Activated CD4-positive, alpha-beta T cell treated with anti-CD3 and anti-CD28 coated beads for 36 hours (primary cell): Measurements from ENCODE around the gene ANKRD30A. TPM values are rescaled to one million over a fixed set of nuclear protein-coding genes. Genes with fewer than 3 reads are reported as not detected.
"Not testable (repeated sequence)": the region's sequence is repeated elsewhere in the genome, so short reads cannot be mapped to it uniquely, and the experiment has no call there.

Source experiments
- ATAC-seq: fragments of 200-7000 bp; cut with Tn5 transposase; one replicate; pipeline ENCODE4 v1.10.0; 2021; ENCODE audit warnings: mild to moderate bottlenecking, moderate library complexity
- CTCF ChIA-PET: fragments of 350-600 bp; sonication (Branson Sonifier 250); formaldehyde crosslinking; loops from one replicate; lab custom pipeline; 2021; ENCODE audit warnings: antibody characterized with exemption; lab: Charles Lee
- POLR2A ChIA-PET: fragments of 350-600 bp; sonication (Branson Sonifier 250); formaldehyde crosslinking; loops from one replicate; lab custom pipeline; 2021; ENCODE audit warnings: antibody characterized with exemption, inconsistent platforms; lab: Charles Lee
- DNase-seq: peaks from one replicate; pipeline ENCODE4 v3.0.0-alpha.2; 2020
- H3K27ac Mint-ChIP-seq: one replicate; pipeline ENCODE4 v1.8.0; 2021; ENCODE audit warnings: mixed read lengths
- H3K27me3 Mint-ChIP-seq: one replicate; pipeline ENCODE4 v1.8.0; 2021; ENCODE audit warnings: mixed read lengths
- H3K36me3 Mint-ChIP-seq: one replicate; pipeline ENCODE4 v1.8.0; 2021; ENCODE audit warnings: low read depth, mixed read lengths
- H3K4me1 Mint-ChIP-seq: one replicate; pipeline ENCODE4 v1.8.0; 2021; ENCODE audit warnings: mixed read lengths
- H3K4me3 Mint-ChIP-seq: one replicate; pipeline ENCODE4 v1.8.0; 2021; ENCODE audit warnings: mild to moderate bottlenecking, moderate library complexity, mixed read lengths
- H3K9me3 Mint-ChIP-seq: one replicate; pipeline ENCODE4 v1.8.0; 2021; ENCODE audit warnings: low read depth, mixed read lengths
- intact Hi-C, 2 experiments: fragments of 100-400 bp; cut with DNase I in 1 of 2; cut with micrococcal nuclease in 1 of 2; formaldehyde crosslinking; loops; one replicate each; pipeline versions ENCODE4 v1.14.2 to v1.15.1; 2022 to 2024; cut with DNase I, micrococcal nuclease
- total RNA-seq, 2 experiments: library from RNA; stranded (reverse); gene quantifications; one replicate each; pipeline ENCODE4 v1.2.3, GENCODE V29; 2021

The ANKRD30A gene
- total RNA-seq: not detected

- DNase-seq (no peak), ATAC-seq (no peak)
- intact Hi-C loops: no loop called here
- Mint-ChIP-seq H3K4me3 (no peak within 1 kb of the TSS), H3K36me3 (no peaks in the 10 kb centered on the region), H3K4me1 (no peaks in the 10 kb centered on the region), H3K9me3 (no peaks in the 10 kb centered on the region), H3K27ac (no peak within 1 kb of the TSS), H3K27me3 (no peaks in the 10 kb centered on the region)
- ChIA-PET POLR2A (no interaction called here), CTCF (no interaction called here)
These were observed at the start of gene ANKRD30A for GRCh38 chr10:37125191-37125732. Gene ANKRD30A, plus strand, starts transcription at chr10:37125598. Its CDS starts 190 bp downstream, at chr10:37125788.

DNA sequence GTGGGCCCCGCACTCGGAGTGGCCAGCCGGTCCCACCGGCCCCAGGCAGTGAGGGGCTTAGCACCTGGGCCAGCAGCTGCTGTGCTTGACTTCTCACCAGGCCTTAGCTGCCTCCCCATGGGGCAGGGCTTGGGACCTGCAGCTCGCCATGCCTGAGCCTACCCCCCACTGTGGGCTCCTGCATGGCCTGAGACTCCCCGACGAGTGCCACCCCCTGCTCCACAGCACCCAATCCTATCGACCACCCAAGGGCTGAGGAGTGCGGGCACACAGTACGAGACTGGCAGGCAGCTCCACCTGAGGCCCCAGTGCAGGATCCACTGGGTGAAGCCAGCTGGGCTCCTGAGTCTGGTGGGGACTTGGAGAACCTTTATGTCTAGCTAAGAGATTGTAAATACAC lies 49.3 kb upstream of the ANKRD30A start:
- ATAC-seq, H3K4me1 Mint-ChIP-seq, H3K36me3 Mint-ChIP-seq, DNase-seq, intact Hi-C loops, H3K27ac Mint-ChIP-seq, POLR2A ChIA-PET, CTCF ChIA-PET, H3K4me3 Mint-ChIP-seq, H3K27me3 Mint-ChIP-seq: not testable (repeated sequence)
- H3K9me3 Mint-ChIP-seq: peaks cover 14% of the 10 kb centered on the region

DNA sequence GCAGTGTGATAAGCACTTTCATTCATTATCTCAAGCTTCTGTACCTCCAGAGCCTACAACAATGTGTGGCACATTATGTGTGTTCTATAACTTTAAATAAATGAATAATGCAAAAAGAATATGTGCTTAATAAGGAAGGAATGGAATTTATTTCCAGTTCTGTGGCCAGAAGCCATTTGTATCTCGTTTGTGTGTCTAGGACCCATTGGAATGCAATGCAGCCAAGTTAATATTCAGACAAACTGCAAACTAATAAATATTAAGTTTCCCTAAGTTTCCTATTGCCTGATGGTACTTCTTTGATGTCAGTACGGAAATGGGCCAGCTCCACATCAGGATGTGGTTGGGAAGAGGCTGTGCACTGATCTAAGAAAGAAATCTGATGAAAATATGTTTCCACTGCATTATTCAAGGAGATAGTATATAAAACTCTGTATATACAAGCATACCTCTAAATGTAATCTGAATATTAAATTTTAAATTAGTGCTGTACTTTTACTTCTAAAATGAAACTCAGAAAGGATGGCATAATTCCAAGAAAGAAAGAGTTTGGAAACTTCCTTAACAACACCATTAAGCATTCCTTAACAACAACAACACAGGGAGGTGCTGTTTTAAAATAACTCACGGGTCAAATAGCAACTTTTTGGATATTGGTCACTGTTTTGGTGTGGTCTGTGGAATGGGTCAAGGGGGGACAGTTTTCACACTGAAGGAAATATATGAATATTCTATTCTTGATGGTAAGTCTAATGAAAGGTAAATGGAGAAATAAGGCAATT lies 29.4 kb upstream of the ANKRD30A start:
- Mint-ChIP-seq H3K4me1 (no peaks in the 10 kb centered on the region), H3K36me3 (no peaks in the 10 kb centered on the region), H3K27me3 (no peaks in the 10 kb centered on the region), H3K4me3 (no peak overlapping the region), H3K27ac (no peak overlapping the region), H3K9me3 (peaks cover 20% of the 10 kb centered on the region)
- CTCF ChIA-PET: no interaction called here
- DNase-seq (no peak), ATAC-seq (no peak)
- intact Hi-C loops: no loop called here
- POLR2A ChIA-PET: no interaction called here

DNA sequence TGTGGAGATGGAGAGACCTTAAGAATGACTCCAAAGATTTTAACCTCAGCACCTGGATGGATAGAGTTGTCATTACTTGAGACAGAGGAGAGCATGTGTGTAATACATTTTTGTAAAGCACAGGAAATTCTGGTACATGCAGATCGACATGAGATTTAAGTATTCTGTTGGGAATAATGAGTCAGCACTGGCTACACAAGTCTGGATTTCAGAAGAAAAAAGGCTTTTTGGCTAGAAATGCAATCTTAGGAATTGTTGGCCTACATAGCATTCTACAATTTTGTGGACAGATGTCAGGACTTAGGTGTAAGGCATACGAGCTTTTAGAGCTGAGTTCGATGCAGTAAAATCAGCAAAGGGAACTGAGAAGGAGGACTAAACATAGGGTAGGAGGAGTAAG lies 24.1 kb upstream of the ANKRD30A start:
- POLR2A ChIA-PET: no interaction called here
- H3K4me3 Mint-ChIP-seq: no peak overlapping the region

GRCh38 chr10:37109000-37109399 lies 16.4 kb upstream of the ANKRD30A start:
- Mint-ChIP-seq H3K27ac (no peak overlapping the region), H3K9me3 (peaks cover 16% of the 10 kb centered on the region), H3K4me1 (no peaks in the 10 kb centered on the region), H3K4me3 (no peak overlapping the region), H3K36me3 (no peaks in the 10 kb centered on the region), H3K27me3 (no peaks in the 10 kb centered on the region)
- DNase-seq (no peak), ATAC-seq (no peak)
- CTCF ChIA-PET: no interaction called here
- POLR2A ChIA-PET: no interaction called here
- intact Hi-C loops: no loop called here

More for the DNA sequence above, 24.1 kb upstream of the ANKRD30A start:
- CTCF ChIA-PET: no interaction called here
- Mint-ChIP-seq H3K9me3 (peaks cover 13% of the 10 kb centered on the region), H3K27me3 (no peaks in the 10 kb centered on the region), H3K4me1 (no peaks in the 10 kb centered on the region), H3K36me3 (no peaks in the 10 kb centered on the region), H3K27ac (no peak overlapping the region)
- ATAC-seq (no peak), DNase-seq (no peak)
- intact Hi-C loops: no loop called here

DNA sequence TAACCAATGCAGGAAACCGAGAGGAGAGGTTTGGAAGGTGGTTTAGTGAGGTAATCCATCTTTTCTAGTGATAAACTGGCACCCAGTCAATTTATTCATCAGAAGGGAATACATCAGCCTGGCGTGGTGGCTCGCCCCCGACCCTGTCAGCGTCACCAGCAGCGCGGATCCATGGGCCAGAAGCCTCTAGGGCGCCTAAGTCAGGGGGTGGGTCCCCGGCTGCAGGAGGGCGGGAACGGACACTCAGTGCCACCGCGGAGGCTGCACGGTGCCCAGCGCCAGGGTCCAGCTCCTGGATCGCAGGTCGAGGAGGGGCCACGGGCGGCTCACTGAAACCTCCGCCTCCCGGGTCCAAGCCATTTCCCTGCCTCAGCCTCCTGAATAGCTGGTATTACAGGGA lies 866 bp upstream of the ANKRD30A start:
- Mint-ChIP-seq H3K9me3 (no peaks in the 10 kb centered on the region), H3K27me3 (no peaks in the 10 kb centered on the region), H3K4me1 (no peaks in the 10 kb centered on the region), H3K4me3 (no peak overlapping the region), H3K36me3 (no peaks in the 10 kb centered on the region), H3K27ac (no peak overlapping the region)
- ChIA-PET POLR2A (no interaction called here), CTCF (no interaction called here)
- intact Hi-C loops: no loop called here
- ATAC-seq: no peak
- no peak for DNase-seq

DNA sequence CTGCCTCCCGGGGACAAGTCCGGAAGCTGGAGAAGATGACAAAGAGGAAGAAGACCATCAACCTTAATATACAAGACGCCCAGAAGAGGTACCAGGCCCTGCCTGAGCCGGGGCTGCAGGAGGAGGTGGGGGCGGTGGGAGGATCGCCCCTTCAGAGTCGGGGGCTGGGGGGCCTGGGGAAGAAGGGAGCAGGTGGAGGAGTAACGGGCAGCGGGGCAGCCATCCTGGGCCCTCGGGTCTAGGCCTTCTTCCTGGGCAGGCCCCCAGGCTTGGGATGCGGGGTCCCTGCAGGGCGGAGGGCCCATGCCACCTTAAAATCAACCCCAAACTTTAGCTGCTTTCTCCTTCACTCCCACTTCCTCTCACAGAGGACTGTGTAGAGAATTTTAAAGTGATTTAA lies 523 bp downstream of the ANKRD30A start:
- ChIA-PET CTCF (no interaction called here), POLR2A (no interaction called here)
- Mint-ChIP-seq H3K4me1 (no peaks in the 10 kb centered on the region), H3K9me3 (no peaks in the 10 kb centered on the region), H3K4me3 (no peak overlapping the region), H3K27ac (no peak overlapping the region), H3K27me3 (no peaks in the 10 kb centered on the region), H3K36me3 (no peaks in the 10 kb centered on the region)
- ATAC-seq: no peak
- intact Hi-C loops: no loop called here
- DNase-seq: no peak

DNA sequence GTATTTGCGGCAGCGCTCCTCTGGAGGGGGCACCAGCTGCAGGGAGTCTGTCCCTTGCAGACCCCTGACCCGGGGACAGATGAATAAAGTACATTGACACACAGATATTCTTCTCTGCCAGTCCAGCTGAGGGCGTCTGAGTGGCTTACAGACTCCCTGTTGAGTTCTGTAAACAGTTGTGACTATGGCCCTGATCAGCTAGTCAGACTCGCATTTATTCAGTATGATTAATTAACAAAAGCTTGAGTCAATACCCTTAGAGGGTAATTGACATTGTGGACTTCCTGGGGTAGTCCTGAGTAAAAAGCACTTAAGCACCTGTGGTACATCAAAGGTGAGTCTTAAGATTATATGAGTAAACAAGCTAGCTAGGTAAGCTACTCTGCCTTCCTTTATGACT lies 21.0 kb downstream of the ANKRD30A start:
- intact Hi-C loops: no loop called here
- CTCF ChIA-PET: no interaction called here

DNA sequence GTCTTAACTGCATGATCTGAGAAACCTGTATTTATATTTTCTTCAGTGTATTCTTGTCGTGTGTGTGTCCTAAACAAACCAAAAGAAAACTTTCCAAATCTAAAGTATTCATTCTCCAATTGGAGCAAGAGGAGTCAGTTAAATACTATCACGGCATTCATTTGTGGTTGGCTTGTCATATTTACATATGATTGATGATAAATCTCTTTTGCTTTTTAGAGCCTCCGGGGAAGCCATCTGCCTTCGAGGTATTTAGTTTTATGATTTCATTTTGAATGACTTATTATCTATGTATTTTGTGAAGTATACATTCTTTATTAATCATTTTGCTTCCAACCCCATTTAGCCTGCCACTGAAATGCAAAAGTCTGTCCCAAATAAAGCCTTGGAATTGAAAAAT lies 37.0 kb downstream of the ANKRD30A start:
- CTCF ChIA-PET: not testable (repeated sequence)

More for the DNA sequence above, 21.0 kb downstream of the ANKRD30A start:
- Mint-ChIP-seq H3K27me3 (no peaks in the 10 kb centered on the region), H3K4me1 (no peaks in the 10 kb centered on the region), H3K36me3 (no peaks in the 10 kb centered on the region), H3K4me3 (no peak overlapping the region), H3K9me3 (peaks cover 14% of the 10 kb centered on the region), H3K27ac (no peak overlapping the region)
- ATAC-seq (no peak), DNase-seq (no peak)
- POLR2A ChIA-PET: no interaction called here

DNA sequence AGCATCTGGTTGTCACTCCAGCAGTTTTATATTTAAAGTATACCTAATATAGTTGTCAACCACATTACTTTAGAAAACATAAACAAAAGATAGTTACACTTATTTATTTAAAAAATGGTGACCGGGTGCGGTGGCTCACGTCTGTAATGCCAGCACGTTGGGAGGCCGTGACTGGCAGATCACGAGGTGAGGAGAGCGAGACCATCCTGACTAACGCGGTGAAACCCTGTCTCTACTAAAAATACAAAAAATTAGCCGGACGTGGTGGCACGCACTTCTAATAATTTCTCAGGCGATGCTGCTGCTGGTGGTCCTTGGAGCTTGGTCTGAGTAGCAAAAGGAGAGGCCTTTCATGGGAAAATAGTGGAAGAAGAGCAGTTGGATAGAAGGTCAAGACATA lies 46.5 kb downstream of the ANKRD30A start:
- intact Hi-C loops, ATAC-seq, H3K9me3 Mint-ChIP-seq, H3K4me3 Mint-ChIP-seq, H3K4me1 Mint-ChIP-seq, POLR2A ChIA-PET, DNase-seq, H3K36me3 Mint-ChIP-seq, CTCF ChIA-PET, H3K27ac Mint-ChIP-seq, H3K27me3 Mint-ChIP-seq: not testable (repeated sequence)

More for the DNA sequence above, 37.0 kb downstream of the ANKRD30A start:
- H3K4me1 Mint-ChIP-seq, H3K4me3 Mint-ChIP-seq, H3K36me3 Mint-ChIP-seq, intact Hi-C loops, H3K27ac Mint-ChIP-seq, DNase-seq, H3K27me3 Mint-ChIP-seq, H3K9me3 Mint-ChIP-seq, POLR2A ChIA-PET, ATAC-seq: not testable (repeated sequence)

DNA sequence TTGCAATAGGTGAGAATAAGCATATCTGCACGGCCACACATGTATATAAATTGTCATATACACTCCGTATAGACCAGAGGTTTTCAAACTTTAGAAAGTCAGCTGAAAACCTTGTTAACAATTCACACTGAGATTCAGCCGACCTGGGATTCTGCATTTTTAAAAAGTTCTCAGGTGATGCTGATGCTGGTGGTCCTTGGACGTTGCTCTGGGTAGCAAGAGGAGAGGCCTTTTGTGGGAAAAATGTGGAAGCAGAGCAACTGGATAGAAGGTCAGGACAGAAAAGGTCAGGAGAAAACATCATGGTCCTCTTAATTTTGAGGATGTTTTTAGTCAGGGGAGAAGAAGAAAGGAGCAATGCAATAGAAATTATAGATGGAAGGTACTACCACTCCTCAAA lies 52.9 kb downstream of the ANKRD30A start:
- H3K9me3 Mint-ChIP-seq, H3K4me1 Mint-ChIP-seq, ATAC-seq, H3K4me3 Mint-ChIP-seq, H3K27ac Mint-ChIP-seq, H3K27me3 Mint-ChIP-seq, POLR2A ChIA-PET, CTCF ChIA-PET, H3K36me3 Mint-ChIP-seq, DNase-seq, intact Hi-C loops: not testable (repeated sequence)

DNA sequence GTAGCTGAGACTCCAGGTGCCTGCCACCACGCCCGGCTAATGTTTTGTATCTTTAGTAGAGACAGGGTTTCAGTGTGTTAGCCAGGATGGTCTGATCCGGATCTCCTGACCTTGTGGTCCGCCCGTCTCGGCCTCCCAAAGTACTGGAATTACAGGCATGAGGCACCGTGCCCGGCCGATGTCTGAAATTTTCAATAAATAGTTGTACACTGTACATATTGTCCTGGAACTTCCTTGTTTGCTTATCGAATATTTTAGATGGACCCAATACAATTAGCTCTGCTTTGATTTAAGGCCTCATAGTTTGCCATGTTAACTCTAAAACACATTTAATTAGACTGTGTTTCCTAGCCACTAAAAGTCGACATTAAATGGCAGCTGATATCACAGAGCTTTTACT lies 57.3 kb downstream of the ANKRD30A start:
- H3K9me3 Mint-ChIP-seq, ATAC-seq, intact Hi-C loops, POLR2A ChIA-PET, H3K27me3 Mint-ChIP-seq, H3K4me1 Mint-ChIP-seq, H3K4me3 Mint-ChIP-seq, H3K27ac Mint-ChIP-seq, H3K36me3 Mint-ChIP-seq, CTCF ChIA-PET, DNase-seq: not testable (repeated sequence)
